DND-41 (cell line): ENCODE results near the gene CHRDL2.

Experiments used
- EZH2 ChIP-seq: IDR thresholded peaks from 3 replicates; pipeline ENCODE4 v1.6.1; 2012; ENCODE audit warnings: borderline replicate concordance, low read depth, mild to moderate bottlenecking, moderate library complexity, low read length, inconsistent platforms; ENCODE audit not compliant: severe bottlenecking
- TF ChIP-seq, protein P1 (sequence below): IDR thresholded peaks from 2 replicates; pipeline ENCODE4 v1.5.1; 2012; ENCODE audit warnings: borderline replicate concordance, low read length, moderate library complexity, mild to moderate bottlenecking; ENCODE audit not compliant: poor library complexity, severe bottlenecking; ENCODE audit errors: extremely low read depth

DNA sequence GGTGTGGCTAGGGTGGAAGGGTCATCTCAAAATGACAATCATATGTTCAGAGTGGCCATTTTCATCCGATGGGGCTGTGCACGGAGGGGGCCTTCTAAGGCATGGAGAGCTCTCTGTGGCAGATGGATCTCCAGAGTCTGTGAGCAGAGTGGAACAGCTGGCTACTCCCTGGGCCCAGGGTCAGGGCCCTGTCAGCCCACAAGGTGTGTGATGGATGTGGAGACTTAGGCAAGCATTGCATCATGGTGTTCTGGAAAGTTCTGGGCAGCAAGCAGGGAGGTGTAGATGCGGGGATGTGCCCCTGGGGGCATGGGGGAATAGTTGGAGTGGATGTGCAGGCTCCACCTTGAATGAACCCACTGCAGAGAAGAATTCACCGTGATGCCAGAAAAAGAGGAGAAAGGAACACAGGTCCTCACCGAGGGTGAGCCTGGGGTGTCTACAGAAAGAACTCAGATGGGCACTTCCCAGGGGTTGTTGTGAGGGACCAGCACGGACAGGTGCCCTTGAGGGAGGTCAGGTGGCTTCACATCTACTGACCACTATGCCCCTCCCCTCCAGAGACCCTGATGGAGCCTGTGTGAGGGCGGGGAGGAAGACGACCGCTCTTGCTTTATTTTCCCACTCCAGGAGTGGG is 51.1 kb downstream of the CHRDL2 start:
- TF ChIP-seq, protein P1, sequence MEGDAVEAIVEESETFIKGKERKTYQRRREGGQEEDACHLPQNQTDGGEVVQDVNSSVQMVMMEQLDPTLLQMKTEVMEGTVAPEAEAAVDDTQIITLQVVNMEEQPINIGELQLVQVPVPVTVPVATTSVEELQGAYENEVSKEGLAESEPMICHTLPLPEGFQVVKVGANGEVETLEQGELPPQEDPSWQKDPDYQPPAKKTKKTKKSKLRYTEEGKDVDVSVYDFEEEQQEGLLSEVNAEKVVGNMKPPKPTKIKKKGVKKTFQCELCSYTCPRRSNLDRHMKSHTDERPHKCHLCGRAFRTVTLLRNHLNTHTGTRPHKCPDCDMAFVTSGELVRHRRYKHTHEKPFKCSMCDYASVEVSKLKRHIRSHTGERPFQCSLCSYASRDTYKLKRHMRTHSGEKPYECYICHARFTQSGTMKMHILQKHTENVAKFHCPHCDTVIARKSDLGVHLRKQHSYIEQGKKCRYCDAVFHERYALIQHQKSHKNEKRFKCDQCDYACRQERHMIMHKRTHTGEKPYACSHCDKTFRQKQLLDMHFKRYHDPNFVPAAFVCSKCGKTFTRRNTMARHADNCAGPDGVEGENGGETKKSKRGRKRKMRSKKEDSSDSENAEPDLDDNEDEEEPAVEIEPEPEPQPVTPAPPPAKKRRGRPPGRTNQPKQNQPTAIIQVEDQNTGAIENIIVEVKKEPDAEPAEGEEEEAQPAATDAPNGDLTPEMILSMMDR: no peak
- TF ChIP-seq EZH2: no peak
